ENCODE data around the gene MAD2L1.
"Not testable (repeated sequence)": the region's sequence is repeated elsewhere in the genome, so short reads cannot be mapped to it uniquely, and the experiment has no call there.

MAD2L1 gene

DNA sequence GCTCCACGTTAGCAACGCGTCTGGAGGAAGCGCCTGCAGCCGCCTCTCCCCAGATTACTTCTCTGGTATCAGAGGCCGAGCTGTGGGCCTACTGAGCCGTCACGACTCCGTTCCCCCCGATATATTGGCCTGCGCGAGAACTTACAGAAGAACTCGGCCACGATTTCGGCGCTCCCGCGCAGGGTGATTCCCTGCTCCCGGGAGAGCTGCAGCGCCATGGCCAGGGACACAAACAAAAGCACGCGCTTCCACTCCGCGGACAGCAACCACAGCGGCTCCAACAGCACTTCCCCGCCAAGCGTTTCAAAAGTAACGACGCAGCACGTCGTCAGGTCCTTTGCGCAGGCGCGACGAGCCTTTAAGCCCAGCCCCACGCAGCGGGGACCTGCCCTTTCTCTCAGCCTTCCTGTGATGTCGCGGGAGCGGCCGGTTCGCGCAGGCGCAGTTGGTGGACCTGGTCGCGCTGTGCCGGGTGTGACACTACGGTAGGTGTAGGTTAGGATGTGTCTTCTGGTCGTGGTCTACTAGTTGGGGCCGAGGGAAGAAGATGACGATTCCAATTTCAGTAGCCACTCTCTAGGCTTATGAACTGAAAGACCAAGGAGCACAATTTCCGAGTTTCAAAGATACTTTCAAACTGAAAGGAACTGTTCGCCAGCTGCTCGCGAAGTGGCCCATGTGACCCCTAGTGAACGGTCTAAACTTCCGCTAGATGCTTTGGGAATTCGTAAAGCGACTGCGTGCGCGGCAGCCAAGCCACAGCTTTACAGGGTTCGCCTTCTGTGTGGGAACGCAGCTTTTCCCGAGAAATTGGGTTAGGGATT lies at the start of gene MAD2L1:
Gene MAD2L1, minus strand, starts transcription at position 332 of the 824 bp plus-strand sequence. Its CDS starts 114 bp downstream, at position 218.
- peak; percentile 100 for DNase-seq (ENCODE audit: low spot score)

DNA sequence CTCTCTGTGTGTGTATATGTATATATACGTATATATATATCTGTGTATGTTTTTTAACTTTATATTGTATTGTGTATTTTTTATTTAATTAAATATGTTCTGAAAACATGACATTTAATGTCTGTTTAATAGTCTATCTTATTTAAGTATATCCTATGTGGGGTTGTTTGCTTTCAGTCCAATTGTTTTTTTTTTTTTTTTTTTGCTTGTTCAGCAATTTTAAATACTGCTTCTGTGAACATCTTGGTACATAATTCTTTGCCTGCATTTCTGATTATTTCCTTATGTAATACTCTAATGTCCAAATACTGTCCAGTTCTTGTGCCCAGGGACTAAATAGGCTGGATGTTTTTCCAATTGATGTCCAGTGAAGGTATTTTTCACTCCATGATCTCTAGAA lies 45.1 kb upstream of the MAD2L1 start:
- DNase-seq (ENCODE audit: low spot score): no peak

- DNase-seq (ENCODE audit: low spot score): no peak
These were observed 42.8 kb upstream of the MAD2L1 start for GRCh38 chr4:120109406-120109805.

GRCh38 chr4:120105472-120105871 lies 38.8 kb upstream of the MAD2L1 start:
- DNase-seq (ENCODE audit: low spot score): no peak

- no peak for DNase-seq (ENCODE audit: low spot score)
These were observed 30.1 kb upstream of the MAD2L1 start for GRCh38 chr4:120096508-120097297.

DNA sequence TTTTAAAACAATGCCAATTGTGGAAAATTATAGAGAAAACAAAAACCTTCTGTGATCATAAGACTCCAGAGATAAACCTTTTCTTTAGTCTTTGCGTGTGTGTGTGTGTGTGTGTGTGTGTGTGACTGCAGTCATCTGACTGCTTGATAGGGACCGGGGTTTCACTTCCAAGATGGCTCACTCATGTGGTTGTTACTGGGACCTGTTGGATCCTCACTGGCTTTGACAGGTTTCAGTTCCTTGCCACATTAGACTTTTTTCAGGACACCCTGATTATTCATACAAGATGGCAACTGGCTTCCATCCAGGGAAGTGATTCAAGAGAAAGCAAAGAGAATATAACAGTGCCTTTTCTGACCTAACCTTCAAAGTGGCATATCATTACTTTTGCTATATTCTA lies 21.9 kb upstream of the MAD2L1 start:
- no peak for DNase-seq (ENCODE audit: low spot score)

DNA sequence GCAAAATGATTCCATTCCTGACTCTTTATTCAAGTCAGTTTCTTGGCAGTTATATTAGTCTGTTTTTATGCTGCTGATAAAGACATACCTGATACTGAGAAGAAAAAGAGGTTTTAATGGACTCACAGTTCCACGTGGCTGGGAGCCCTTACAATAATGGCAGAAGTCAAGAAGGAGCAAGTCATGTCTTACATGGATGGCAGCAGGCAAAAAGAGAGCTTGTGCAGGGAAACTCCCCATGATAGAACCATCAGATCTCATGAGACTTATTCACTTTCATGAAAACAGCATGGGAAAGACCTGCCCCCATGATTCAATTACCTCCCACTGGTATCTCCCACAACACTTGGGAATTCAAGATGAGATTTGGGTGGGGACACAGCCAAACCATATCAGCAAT lies 21.4 kb upstream of the MAD2L1 start:
- DNase-seq (ENCODE audit: low spot score): not testable (repeated sequence)

DNA sequence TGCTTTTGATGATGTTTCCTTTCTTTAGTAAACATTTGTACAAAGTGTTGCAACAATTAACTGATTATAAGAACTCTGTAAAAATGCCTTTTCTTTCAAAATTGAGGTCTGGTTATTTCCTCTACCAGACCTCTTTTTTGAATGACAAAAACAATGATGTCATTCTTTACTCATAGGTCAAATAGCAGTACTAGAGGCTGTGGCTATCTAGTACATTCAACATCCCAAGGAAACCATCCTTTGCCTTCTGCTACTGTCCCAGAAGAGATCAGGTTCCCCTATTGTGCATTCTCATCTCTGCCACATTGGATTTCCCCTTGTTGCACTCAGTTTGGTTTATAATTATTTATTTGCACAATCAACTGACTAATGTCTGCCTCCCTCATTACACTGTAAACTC lies 19.1 kb upstream of the MAD2L1 start:
- DNase-seq (ENCODE audit: low spot score): no peak

GRCh38 chr4:120084327-120084726 lies 17.7 kb upstream of the MAD2L1 start:
- no peak for DNase-seq (ENCODE audit: low spot score)

DNA sequence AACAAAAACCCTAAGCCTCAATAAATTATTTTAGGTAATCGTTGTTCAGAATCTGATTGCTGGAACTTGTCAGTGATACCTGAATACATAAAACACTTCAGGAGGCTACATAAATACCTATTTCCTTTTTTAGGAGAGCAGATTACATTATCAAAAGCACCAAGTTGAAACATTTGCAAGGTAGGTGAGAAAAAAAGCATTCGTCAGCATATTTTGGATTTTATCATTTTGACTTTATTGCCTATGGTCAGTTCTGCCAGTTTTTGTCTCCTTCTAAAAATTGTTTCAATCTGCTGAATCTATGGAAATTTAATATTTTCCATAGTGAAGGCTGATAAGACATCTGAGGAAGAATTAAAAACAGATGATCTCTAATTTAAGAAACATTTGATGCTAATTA lies 16.5 kb upstream of the MAD2L1 start:
- no peak for DNase-seq (ENCODE audit: low spot score)

GRCh38 chr4:120082251-120082650 lies 15.6 kb upstream of the MAD2L1 start:
- DNase-seq (ENCODE audit: low spot score): no peak

DNA sequence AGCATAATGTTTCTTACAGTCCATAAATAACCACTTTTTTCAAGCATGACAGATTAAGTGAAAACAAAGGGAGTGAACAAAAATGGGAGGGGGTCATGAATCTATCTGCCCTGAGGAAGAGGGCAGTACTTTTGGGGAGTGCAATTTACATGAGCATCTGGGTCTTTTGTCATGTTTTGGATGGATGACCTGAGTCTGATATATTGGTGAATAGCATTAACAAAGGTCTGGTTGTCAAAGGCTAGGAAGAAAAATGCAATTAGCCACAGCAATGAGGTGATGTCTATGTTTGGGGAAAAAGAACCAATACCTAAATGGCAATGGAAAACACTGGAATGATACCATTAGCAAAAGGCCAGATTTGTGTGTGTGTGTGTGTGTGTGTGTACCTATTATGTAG lies 15.1 kb upstream of the MAD2L1 start:
- no peak for DNase-seq (ENCODE audit: low spot score)

DNA sequence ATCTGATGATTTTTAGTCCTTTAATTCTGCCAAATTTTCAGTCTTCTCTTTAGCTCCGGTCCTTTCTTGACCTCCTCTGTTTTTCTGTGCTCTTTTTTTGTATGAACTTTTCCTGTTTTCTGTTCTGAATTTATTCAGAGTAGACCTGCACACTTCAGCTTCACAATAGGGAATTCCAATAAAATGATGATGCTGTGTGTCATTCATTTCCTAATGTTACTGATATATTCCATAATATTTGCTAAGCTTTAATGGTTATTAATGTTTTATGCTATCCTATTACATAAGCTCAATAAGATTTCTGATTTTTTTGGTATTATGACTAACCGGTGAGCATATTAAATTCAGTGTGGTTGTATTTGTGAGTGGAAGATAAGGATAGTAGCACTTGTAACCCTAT lies 13.9 kb upstream of the MAD2L1 start:
- no peak for DNase-seq (ENCODE audit: low spot score)

DNA sequence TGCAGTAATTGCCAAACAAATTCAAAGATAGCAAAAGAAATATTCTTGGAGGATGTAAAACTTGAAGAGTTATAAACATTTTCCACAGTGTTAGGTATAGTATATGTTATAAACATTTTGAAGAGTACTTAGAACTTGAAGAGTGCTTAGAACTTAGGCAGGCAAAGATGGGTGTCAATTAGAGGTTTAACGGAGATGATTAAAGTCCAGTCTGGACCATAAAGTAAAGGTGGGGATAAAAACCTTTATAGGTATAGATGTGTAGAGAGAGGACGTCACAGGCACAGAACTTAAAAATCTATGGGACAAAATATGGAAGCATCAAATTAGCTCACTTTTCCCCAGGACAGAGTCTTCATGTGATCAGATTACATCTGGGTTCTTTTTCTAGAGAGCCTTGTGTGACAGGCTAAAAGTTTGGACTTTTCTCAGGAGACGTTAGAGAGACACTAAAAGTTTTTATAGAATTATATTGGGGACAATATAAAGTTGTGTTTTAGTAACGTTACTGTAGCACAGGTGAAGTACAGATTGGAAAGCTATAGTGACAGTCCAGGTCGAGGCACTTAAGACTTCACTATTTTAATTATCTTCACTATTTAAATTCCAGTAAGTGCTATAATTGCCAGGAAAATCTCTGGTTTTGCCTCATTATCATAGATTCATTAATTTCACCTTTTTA lies 13.3 kb upstream of the MAD2L1 start:
- DNase-seq (ENCODE audit: low spot score): no peak

GRCh38 chr4:120078216-120078615 lies 11.6 kb upstream of the MAD2L1 start:
- no peak for DNase-seq (ENCODE audit: low spot score)

DNA sequence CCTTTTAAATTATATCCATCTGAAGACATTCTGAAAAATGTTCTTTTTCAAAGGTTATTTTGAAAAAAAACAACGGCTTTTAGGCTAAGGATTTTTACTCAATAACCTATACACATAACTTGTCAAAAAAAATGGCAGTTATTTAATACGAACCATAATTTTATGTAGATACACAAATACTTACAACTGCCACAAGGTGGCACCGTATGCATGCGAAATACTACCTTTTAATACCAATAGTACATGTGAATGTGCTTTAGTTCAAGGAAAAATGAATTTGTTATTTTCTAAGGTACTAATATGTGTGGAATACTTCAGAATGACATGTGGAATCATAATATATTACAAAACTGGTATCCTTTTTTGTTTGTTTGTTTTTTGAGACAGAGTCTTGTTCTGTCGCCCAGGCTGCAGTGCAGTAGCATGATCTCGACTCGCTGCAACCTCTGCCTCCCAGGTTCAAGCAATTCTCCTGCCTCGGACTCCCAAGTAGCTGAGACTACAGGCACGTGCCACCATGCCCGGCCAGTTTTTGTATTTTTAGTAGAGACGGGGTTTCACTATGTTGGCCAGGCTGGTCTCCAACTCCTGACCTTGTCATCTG lies 4.6 kb upstream of the MAD2L1 start:
- DNase-seq (ENCODE audit: low spot score): no peak

DNA sequence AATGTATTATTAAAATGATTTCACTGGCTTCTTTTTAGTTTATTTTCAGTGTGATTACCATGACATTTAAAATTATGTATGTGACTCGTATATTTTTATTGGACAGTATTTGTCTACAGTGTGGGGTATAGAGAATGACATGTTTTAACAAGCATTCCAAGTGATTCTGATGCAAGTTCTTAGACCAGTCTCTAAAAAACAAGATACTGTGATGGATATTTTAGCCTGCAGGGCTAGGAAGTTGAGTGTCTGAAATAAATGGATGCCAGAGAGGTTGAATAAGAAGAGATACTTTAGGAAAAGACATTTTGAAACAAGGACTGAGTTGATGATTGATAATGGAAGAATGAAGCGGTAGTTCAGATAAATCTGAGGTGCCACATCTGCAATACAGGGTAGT lies 3.5 kb upstream of the MAD2L1 start:
- DNase-seq (ENCODE audit: low spot score): no peak

DNA sequence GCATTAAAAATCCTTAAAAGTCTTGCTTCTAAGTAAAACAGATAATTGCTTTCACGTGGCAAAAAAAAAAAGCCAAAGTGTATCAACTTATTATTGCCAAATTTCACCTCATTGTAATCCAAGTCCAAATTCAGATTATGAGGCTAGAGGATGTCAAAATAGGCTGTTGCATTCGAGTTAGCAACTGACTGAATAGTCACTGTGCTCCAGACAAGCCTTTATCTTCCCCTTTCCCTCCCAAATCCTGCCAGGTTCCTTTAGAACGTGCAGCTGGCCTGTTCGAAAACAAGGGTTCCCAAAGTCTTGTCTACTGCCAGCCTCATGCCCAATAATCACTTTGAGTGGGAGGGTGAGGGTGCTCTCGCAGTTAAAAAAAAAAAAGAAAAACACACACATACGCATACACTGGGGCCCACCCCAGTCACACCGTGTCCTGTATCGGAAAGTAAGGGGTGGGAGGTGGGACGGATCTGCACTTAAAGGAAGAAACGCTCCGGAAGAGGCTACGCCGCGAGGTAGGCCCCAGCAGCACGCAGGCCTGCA lies 603 bp downstream of the MAD2L1 start:
- DNase-seq (ENCODE audit: low spot score): no peak

- DNase-seq (ENCODE audit: low spot score): no peak
These were observed 1.8 kb downstream of the MAD2L1 start for GRCh38 chr4:120064887-120065286.

DNA sequence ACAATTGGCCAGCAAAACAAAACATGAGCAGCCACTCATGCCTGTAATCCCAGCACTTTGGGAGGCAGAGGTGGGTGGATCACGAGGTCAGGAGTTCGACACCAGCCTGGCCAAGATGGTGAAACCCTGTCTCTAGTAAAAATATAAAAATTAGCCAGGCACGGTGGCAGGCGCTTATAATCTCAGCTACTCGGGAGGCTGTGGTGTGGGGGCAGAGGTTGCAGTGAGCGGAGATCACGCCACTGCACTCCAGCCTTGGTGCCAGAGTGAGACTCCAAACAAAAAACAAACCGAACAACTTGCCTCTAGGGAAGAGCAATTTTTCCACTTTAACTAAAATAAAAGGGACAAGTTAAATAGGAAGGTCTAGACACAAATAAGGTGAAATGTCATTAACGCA lies 2.9 kb downstream of the MAD2L1 start:
- DNase-seq (ENCODE audit: low spot score): not testable (repeated sequence)

- no peak for DNase-seq (ENCODE audit: low spot score)
These were observed 3.9 kb downstream of the MAD2L1 start for GRCh38 chr4:120062663-120063195.

GRCh38 chr4:120059036-120059435 lies 7.6 kb downstream of the MAD2L1 start:
- no peak for DNase-seq (ENCODE audit: low spot score)

Data from COLO829 (cell line).